Fibroblast of lung (primary cell): ENCODE measurements around the gene CLEC16A.

Source experiments
- CTCF ChIP-seq, 2 donors: IDR thresholded peaks in 1 of 2; conservative IDR thresholded peaks in 1 of 2; 1 replicate in 1 of 2; 2 replicates in 1 of 2; pipeline ENCODE4 v1.5.1; 2011 to 2012; ENCODE audit warnings: low read length in 2 of 2, control low read depth in 1 of 2, inconsistent platforms in 1 of 2, low read depth in 1 of 2, mild to moderate bottlenecking in 1 of 2
- EZH2 ChIP-seq: IDR thresholded peaks from 2 replicates; pipeline ENCODE4 v1.5.1; 2012; ENCODE audit warnings: low read length, control low read depth, mild to moderate bottlenecking; ENCODE audit errors: missing control alignments

- TF ChIP-seq CTCF (conservative IDR thresholded peaks at IDR 0.05 in 1 of 2, IDR thresholded peaks at IDR 0.05 in 1 of 2; ENCODE audit: low read depth in 1 of 2, low read length in 2 of 2) (no peak), EZH2 (no peak)
These were observed 229.1 kb downstream of the CLEC16A start for GRCh38 chr16:11173426-11173825.
